HG03469 (cell line): ENCODE data around the gene KLF13.

ENCODE experiments used
- ATAC-seq: cut with Tn5 transposase; IDR thresholded peaks from one replicate; pipeline ENCODE4 v1.9.1; 2021; ENCODE audit warnings: mild to moderate bottlenecking, moderate library complexity, moderate number of reproducible peaks; ENCODE audit not compliant: unreplicated experiment

Gene KLF13

GRCh38 chr15:31397851-31398661, 71.4 kb downstream of the KLF13 start:
- no peak for ATAC-seq

DNA sequence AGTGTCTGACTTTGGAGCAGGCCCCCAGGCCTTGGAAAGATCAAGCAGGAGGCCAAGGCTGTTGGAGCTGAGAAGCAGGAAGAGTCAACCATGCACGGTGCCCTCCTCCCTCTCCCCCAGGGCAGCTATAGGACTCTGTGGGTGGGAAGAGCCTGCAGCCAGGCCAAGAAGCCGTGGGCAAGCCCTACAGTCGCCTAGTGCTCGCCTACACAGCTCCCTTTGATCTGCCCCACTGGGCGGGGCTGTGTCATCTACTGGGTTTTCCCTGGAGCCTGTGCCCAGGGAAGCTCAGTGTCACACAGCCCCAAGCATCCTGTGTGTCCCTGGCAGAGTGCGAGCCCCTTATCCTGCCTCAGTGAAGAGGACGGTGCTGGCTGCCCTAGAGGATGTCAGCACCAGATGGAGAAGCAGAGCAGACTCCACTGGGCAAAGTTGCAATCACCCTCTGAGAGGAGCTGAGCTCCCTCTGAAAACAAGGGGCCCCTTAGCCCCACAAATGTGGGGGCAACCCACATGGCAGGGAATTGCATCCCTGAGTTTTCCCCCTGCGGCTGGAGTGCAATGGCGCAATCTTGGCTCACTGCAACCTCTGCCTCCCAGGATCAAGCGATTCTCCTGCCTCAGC, 72.2 kb downstream of the KLF13 start:
- no peak for ATAC-seq

- ATAC-seq, result no peak
Measured at GRCh38 chr15:31399544-31400171, 73.0 kb downstream of the KLF13 start.

DNA sequence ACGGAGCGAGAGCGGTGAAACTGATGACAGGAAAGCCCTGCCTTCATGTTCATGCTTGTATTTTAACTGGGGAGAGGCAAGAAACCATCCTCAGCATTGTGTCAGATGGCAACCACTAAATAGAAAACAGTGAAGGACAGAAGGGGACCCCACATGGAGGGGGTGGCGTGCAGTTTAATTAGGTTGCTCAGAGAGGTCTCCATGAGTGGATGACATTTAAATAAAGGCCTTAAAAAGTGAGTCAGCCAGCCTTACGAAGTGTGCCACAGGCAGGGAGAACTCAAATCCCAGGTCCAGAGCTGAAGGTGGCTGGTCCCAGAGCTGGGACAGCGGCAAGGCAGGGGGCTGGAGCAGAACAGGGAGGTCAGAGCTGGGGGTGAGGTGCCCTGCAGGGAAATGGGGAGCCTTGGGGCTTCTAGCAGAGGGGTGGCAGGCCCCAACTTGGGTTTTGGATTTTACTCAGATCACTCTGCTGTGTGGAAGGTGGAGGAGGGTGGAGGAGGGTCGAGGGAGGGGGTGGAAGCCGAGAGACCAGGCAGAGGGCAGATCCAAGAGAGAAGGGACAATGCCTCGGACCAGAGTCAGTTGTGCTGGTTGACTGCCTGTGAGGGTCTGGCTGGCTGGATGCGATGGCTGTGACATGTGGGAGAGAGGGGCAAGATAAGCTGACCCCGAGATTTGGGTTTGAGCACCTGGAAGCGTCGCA, 73.7 kb downstream of the KLF13 start:
- no peak for ATAC-seq

DNA sequence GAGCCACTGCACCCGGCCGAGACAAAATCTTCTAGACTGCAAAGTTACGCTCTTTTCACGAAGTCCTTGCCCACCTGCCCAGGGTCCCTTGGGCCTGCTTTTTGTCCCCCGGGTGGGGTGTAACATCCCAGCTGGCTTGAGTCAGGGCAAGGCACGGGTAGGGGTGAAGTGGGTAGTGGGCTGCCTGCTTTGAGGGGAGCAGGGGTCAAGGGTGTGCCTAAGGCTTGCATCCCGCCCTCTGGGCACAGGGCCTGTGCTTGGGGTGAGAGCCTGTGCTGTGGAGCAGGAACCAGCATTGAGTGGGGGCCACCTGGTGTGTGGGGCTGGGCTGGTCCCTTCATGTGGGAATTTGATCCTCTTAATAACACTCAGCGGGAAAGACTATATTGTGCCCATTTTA, 74.6 kb downstream of the KLF13 start:
- ATAC-seq, result no peak

- no peak for ATAC-seq
Measured at GRCh38 chr15:31402003-31402402, 75.4 kb downstream of the KLF13 start.

- no peak for ATAC-seq
Measured at GRCh38 chr15:31402511-31403056, 75.9 kb downstream of the KLF13 start.

- no peak for ATAC-seq
Measured at GRCh38 chr15:31403096-31403495, 76.5 kb downstream of the KLF13 start.

DNA sequence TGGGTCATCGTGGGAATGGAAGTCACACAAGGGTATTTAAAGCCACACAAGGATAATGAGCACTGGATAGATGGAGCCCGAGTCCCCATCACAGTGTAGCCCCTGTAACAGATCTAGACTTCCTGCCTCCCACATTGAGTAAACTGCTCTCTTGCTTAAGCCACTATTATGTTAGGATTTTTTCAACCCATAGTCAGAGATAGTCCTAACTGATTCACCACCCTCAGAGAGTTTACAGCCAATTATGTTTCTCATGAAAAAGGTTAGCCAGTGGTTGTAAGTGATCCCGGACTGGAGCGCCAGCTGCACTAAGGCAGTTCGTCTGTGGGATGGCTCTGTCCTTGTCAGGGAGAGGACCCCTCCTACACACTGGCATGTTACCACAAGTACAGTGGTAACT, 77.0 kb downstream of the KLF13 start:
- ATAC-seq, result no peak

DNA sequence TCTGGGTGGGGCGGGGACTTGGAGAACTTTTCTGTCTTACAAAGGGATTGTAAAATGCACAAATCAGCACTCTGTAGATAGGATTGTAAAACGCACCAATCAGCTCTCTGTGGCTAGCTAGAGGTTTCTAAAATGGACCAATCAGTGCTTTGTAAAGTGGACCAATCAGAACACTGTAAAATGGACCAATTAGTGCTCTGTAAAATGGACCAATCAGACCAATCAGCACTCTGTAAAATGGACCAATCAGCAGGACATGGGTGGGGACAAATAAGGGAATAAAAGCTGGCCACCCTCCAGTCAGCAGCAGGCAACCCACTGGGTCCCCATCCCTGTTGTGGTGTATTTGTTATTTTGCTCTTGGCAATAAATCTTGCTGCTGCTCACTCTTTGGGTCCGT, 77.7 kb downstream of the KLF13 start:
- ATAC-seq, result no peak

- ATAC-seq, result no peak
Measured at GRCh38 chr15:31405200-31405920, 78.7 kb downstream of the KLF13 start.

DNA sequence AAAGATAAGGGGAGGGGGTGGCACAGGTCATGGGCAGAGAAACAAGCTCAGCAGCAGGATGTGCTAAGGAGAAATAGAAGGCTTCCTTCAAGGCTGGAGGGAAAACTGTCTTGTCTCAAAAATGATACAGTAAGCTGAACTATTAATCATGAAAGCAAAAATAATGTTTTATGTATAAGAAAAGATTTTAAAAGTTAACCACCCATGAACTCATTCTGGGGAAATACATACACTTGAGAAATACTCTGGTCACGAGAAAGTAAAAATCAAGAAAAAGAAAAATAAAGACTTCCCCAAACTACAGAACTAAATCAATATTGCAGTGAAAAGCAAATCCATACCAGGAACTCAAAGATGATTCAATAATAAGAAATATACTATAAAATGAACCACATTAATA, 80.7 kb downstream of the KLF13 start:
- no peak for ATAC-seq

DNA sequence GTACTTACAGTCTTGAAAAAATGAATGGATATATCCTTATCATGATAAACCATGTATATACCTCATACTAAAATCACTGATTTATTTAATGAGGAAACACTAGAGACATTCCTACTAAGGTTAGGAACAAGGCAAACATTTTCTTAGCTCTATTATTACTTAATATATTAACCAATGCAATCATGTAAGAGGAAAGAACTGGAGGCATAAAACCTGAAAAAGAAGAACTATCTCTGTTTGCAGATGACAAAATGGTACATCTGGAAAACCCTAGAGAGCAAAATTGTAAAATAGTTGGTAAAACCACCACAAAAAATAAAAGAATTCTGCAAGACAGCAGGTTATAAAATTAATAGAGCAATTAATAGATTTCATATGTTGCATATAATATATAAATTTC, 81.2 kb downstream of the KLF13 start:
- ATAC-seq, result no peak

GRCh38 chr15:31408724-31409123, 82.1 kb downstream of the KLF13 start:
- ATAC-seq, result no peak

GRCh38 chr15:31409171-31409570, 82.5 kb downstream of the KLF13 start:
- no peak for ATAC-seq

DNA sequence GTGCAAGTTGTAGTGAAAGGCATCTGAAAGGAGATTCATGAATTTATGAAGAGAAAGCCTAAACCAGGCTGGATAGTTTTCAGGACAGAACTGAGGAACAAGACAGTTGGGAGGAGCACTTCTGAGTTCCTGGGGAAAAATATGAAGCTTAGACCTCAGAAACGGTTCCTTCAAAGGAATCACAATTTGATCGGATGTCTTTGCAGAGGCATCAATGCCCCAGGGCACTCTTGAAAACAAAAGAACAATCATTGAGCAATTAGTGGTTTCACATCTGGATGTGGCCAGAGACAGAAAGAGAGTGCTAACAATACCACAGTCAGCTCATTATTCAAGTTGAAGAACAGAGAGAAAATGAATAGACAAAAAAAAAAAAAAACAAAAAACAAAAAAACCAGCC, 86.2 kb downstream of the KLF13 start:
- ATAC-seq, result no peak

GRCh38 chr15:31415201-31415600, 88.6 kb downstream of the KLF13 start:
- no peak for ATAC-seq

- ATAC-seq, result no peak
Measured at GRCh38 chr15:31419820-31420219, 93.2 kb downstream of the KLF13 start.

DNA sequence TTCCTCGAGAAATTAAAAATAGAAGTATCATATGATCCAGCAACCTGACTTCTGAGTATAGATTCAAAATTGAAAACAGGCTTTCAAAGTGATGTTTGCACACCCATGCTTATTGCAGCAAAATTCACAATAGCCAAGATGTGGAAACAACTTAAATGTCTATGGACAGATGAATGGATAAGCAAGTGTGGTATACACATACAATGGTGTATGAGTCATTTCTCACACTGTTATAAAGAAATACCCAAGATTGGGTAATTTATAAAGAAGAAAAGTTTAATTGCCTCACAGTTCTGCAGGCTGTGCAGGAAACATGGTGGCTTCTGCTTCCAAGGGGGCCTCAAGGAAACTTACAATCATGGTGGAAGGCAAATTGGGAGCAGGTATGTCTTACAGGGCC, 100.8 kb downstream of the KLF13 start:
- no peak for ATAC-seq
